ENCODE results near the gene MAEL. TPM values are rescaled to one million over a fixed set of nuclear protein-coding genes. Genes with fewer than 3 reads are reported as not detected.

Gene MAEL
- under 1 TPM in 1 of 4 donors, not detected in 3; 0.69 TPM for total RNA-seq

DNA sequence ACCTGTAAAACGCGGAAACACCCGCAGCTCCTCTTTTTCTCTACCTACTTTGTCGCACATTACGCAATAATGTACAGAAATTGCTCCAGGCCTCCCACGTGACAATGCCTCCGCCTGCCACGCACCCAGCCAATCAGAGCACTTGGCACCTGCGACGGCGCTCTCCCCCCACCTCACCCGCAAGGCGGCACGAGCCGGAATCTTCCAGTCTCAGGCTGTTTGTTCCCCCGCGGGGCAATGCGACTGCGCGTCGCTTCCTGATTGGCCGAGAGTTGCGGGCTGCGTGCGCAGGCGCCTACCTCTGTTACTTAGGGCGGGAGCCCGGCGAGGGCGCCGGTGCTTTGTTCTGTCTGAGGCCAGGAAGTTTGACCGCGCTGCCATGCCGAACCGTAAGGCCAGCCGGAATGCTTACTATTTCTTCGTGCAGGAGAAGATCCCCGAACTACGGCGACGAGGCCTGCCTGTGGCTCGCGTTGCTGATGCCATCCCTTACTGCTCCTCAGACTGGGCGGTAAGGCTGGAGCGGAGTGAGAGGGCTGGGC lies at the start of gene MAEL:
TSS of gene MAEL (plus strand) at position 307 of the 542 bp plus-strand sequence. CDS start at position 380, 73 bp downstream.
- no peak for DNase-seq
- TF ChIP-seq POLR2A (IDR thresholded peaks at IDR 0.05) = no peak
- TF ChIP-seq, protein P1, sequence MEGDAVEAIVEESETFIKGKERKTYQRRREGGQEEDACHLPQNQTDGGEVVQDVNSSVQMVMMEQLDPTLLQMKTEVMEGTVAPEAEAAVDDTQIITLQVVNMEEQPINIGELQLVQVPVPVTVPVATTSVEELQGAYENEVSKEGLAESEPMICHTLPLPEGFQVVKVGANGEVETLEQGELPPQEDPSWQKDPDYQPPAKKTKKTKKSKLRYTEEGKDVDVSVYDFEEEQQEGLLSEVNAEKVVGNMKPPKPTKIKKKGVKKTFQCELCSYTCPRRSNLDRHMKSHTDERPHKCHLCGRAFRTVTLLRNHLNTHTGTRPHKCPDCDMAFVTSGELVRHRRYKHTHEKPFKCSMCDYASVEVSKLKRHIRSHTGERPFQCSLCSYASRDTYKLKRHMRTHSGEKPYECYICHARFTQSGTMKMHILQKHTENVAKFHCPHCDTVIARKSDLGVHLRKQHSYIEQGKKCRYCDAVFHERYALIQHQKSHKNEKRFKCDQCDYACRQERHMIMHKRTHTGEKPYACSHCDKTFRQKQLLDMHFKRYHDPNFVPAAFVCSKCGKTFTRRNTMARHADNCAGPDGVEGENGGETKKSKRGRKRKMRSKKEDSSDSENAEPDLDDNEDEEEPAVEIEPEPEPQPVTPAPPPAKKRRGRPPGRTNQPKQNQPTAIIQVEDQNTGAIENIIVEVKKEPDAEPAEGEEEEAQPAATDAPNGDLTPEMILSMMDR (IDR thresholded peaks at IDR 0.05) = no peak
- Histone ChIP-seq H3K27me3 (no peaks in the 10 kb centered on the region), H3K4me1 (no peaks in the 10 kb centered on the region), H3K27ac (no peak within 1 kb of the TSS), H3K9me3 (no peaks in the 10 kb centered on the region), H3K4me3 (no peak within 1 kb of the TSS), H3K36me3 (no peaks in the 10 kb centered on the region)
- intact Hi-C loops (cut with DNase I; ENCODE audit: low total_unique reads) = no loop called here

DNA sequence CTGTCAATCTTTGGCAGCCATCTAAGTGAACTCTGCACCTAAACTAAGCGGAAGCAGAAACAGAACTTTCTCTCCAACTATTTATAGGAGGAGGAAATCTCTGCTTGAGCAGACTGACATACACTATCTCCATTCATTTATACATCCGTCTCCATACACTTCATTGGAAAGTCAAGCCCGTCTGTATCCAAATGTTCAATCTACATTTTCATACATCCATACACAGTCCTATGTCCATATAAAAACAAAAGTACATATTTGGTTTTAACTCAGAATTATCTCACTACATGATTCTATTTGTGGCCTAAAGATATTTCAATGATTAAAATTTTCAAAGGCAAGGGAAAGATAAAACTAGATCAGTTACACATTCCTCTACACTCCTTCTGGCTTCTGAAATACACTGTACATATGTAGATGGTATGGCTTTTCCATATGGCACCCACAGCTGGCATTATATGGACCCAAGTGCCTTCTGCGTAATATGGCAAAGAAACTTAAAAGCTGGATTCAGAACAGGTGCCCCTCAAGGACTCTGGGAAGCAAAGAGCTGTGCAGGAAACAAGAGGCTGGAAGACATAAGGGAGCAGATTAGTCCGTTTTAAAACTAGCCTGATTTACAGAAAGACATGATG lies 49.2 kb upstream of the MAEL start:
- H3K9me3 ChIP-seq = no peaks in the 10 kb centered on the region
- TF ChIP-seq, protein P1 (IDR thresholded peaks at IDR 0.05) = no peak
- no peak for TF ChIP-seq POLR2A (IDR thresholded peaks at IDR 0.05)
- H3K4me3 ChIP-seq = no peak overlapping the region
- H3K4me1 ChIP-seq = no peaks in the 10 kb centered on the region
- no peak overlapping the region for H3K27ac ChIP-seq
- DNase-seq = no peak
- H3K36me3 ChIP-seq = no peaks in the 10 kb centered on the region
- H3K27me3 ChIP-seq = no peaks in the 10 kb centered on the region
- intact Hi-C loops (cut with DNase I; ENCODE audit: low total_unique reads) = no loop called here

DNA sequence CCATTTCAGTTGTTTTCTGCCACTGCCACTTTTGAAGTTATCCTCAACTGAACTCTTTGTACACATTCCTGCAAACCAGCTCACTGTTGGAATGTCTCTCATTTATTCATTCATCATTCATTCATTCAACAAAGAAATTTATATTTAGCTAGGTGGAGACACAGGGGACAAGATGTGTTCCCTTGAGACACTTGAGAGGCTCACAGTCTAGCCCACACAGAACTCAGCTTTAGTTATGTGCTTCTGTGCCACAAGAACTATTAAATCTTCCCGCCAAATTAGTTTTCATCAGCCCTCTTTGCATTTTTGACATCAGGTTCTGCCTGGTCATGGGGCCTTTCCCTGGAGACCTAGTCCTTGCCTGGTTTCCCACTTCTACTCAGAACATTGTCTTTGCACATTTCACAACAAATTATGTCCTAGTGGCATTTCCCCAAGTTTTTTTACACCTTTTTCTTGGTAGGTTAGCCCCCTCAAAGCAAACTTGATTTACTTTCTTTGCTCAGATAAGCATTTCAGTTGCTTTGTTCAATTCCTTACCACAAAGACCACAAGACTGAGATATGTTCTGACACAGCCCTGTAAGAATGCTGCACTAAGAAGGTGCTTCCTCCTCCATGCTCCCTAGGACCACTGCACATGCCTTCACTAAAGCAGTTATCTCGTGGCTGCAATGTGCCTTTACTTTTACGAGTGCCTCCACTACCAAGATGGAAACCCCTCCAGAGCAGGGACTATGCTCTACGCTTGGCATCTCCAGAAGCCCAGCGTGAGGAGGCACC lies 44.7 kb upstream of the MAEL start:
- no peaks in the 10 kb centered on the region for H3K27me3 ChIP-seq
- H3K36me3 ChIP-seq = no peaks in the 10 kb centered on the region
- H3K27ac ChIP-seq = no peak overlapping the region
- intact Hi-C loops (cut with DNase I; ENCODE audit: low total_unique reads) = no loop called here
- DNase-seq = no peak
- no peak overlapping the region for H3K4me3 ChIP-seq
- no peaks in the 10 kb centered on the region for H3K4me1 ChIP-seq
- TF ChIP-seq, protein P1 (IDR thresholded peaks at IDR 0.05) = no peak
- TF ChIP-seq POLR2A (IDR thresholded peaks at IDR 0.05) = no peak
- H3K9me3 ChIP-seq = no peaks in the 10 kb centered on the region

DNA sequence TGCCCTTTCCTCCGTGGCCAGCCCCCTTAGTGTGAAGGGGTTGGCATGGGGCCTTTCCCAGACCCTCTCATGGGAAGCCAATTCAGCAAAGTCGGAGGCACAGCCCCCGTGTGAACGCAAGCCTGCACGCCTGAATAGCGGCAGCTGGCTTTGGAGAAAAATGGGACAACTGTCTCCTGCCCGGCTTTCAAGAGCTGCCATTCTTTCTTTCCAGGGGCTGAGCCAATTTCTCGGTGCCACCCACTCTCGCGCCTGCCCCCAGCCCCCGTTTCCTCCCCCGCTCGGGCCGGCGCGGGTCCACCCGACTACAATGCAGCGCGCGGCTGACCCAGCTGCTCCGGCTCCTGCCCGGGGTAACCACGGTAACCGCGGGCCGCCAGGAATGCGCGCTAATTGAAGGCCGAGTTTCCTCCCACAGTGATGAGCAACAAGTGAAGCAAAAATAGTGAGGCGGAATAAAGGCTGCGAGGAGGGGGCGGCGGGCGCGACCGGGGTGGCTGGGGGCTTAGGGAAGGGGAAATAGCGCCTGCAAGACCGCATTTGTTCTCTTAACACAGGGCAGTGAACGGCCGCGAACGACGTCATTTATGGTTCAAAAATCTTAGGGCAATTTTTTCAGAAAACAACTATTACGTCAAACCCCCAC lies 41.6 kb upstream of the MAEL start:
- Histone ChIP-seq H3K4me1 (no peaks in the 10 kb centered on the region), H3K36me3 (no peaks in the 10 kb centered on the region), H3K27me3 (no peaks in the 10 kb centered on the region), H3K27ac (no peak overlapping the region), H3K9me3 (no peaks in the 10 kb centered on the region), H3K4me3 (peak overlapping the region; percentile 9 to 12)
- intact Hi-C loops (cut with DNase I; ENCODE audit: low total_unique reads) = no loop called here
- peak; percentile 24 to 64 for DNase-seq
- TF ChIP-seq, protein P1 (IDR thresholded peaks at IDR 0.05) = no peak
- TF ChIP-seq POLR2A (IDR thresholded peaks at IDR 0.05) = no peak
